CD14-positive monocyte (primary cell): ENCODE results near the gene SS18L1. TPM values are rescaled to one million over a fixed set of nuclear protein-coding genes. Genes with fewer than 3 reads are reported as not detected.

Source experiments
- DNase-seq, 3 donors: peaks; one replicate each; pipeline ENCODE4 v3.0.0-alpha.2; 2011 to 2022
- H2AFZ ChIP-seq: 2 replicates; pipeline ENCODE4 v1.6.0; 2012; ENCODE audit warnings: mild to moderate bottlenecking, low read depth, low read length, inconsistent platforms; ENCODE audit not compliant: insufficient read depth, poor library complexity, severe bottlenecking
- H3K27ac ChIP-seq, 2 donors: 1 replicate in 1 of 2; 2 replicates in 1 of 2; pipeline ENCODE4 v1.5.1; 2012 to 2013; ENCODE audit warnings: low read length in 2 of 2, control low read depth in 1 of 2, inconsistent platforms in 1 of 2, low read depth in 1 of 2, mild to moderate bottlenecking in 1 of 2
- H3K27me3 ChIP-seq, 2 donors: one replicate each; pipeline versions ENCODE4 v1.6.0 to v1.6.1; 2011 to 2013; ENCODE audit warnings: low read length in 2 of 2; ENCODE audit not compliant: control insufficient read depth in 2 of 2, insufficient read depth in 2 of 2
- H3K36me3 ChIP-seq, 2 donors: replicated peaks in 1 of 2; 1 replicate in 1 of 2; 2 replicates in 1 of 2; pipeline versions ENCODE4 v1.5.1 to v1.6.1; 2012 to 2013; ENCODE audit warnings: low read length in 2 of 2, control low read depth in 1 of 2, inconsistent platforms in 1 of 2, mild to moderate bottlenecking in 1 of 2; ENCODE audit not compliant: insufficient read depth in 2 of 2, control insufficient read depth in 1 of 2
- H3K4me1 ChIP-seq, 2 donors: 1 replicate in 1 of 2; 2 replicates in 1 of 2; pipeline versions ENCODE4 v1.5.1 to v1.6.1; 2012 to 2013; ENCODE audit warnings: low read length in 2 of 2, control low read depth in 1 of 2, inconsistent platforms in 1 of 2, mild to moderate bottlenecking in 1 of 2, moderate library complexity in 1 of 2; ENCODE audit not compliant: insufficient read depth in 2 of 2, control insufficient read depth in 1 of 2
- H3K4me2 ChIP-seq: replicated peaks from 2 replicates; pipeline ENCODE3; 2012; ENCODE audit warnings: low read length, moderate library complexity, mild to moderate bottlenecking; ENCODE audit not compliant: poor library complexity, severe bottlenecking; ENCODE audit errors: extremely low read depth
- H3K4me3 ChIP-seq, 3 experiments: fragments of 200-600 bp in 1 of 3; sonication (generic) in 1 of 3; replicated peaks in 1 of 3; 1 replicate in 2 of 3; 2 replicates in 1 of 3; pipeline ENCODE4 v1.5.1; 2011 to 2013; ENCODE audit warnings: low read length in 3 of 3, mild to moderate bottlenecking in 3 of 3, control low read depth in 2 of 3, low read depth in 2 of 3, inconsistent platforms in 1 of 3, moderate library complexity in 1 of 3
- H3K79me2 ChIP-seq: 2 replicates; pipeline ENCODE4 v1.6.0; 2012; ENCODE audit warnings: mild to moderate bottlenecking, control low read depth, inconsistent platforms, low read length, moderate library complexity; ENCODE audit not compliant: insufficient read depth
- H3K9ac ChIP-seq: 2 replicates; pipeline ENCODE4 v1.6.0; 2017; ENCODE audit warnings: low read length, mild to moderate bottlenecking; ENCODE audit not compliant: insufficient read depth, poor library complexity, severe bottlenecking
- H3K9me3 ChIP-seq, 2 donors: replicated peaks in 1 of 2; 1 replicate in 1 of 2; 2 replicates in 1 of 2; pipeline versions ENCODE4 v1.5.1 to v1.6.1; 2012 to 2013; ENCODE audit warnings: low read length in 2 of 2, control low read depth in 1 of 2; ENCODE audit not compliant: control insufficient read depth in 1 of 2, insufficient read depth in 1 of 2
- H4K20me1 ChIP-seq: 2 replicates; pipeline ENCODE4 v1.6.0; 2012; ENCODE audit warnings: mild to moderate bottlenecking, low read length, control low read depth, moderate library complexity; ENCODE audit not compliant: insufficient read depth
- H3K27ac Mint-ChIP-seq, 7 donors: one replicate each; pipeline ENCODE4 v1.8.0; 2020; ENCODE audit warnings: mild to moderate bottlenecking in 7 of 7, mixed read lengths in 7 of 7, moderate library complexity in 6 of 7, inconsistent platforms in 2 of 7
- H3K27me3 Mint-ChIP-seq, 3 donors: one replicate each; pipeline ENCODE4 v1.8.0; 2021 to 2022; ENCODE audit warnings: low read depth in 3 of 3, mild to moderate bottlenecking in 3 of 3, mixed read lengths in 3 of 3, moderate library complexity in 3 of 3, inconsistent platforms in 1 of 3
- H3K36me3 Mint-ChIP-seq, 2 donors: one replicate each; pipeline ENCODE4 v1.8.0; 2020; ENCODE audit warnings: mixed read lengths in 2 of 2, inconsistent platforms in 1 of 2, mild to moderate bottlenecking in 1 of 2
- H3K4me1 Mint-ChIP-seq: one replicate; pipeline ENCODE4 v1.8.0; 2020; ENCODE audit warnings: mild to moderate bottlenecking, mixed read lengths
- H3K4me3 Mint-ChIP-seq, 2 donors: one replicate each; pipeline ENCODE4 v1.8.0; 2020; ENCODE audit warnings: mild to moderate bottlenecking in 2 of 2, mixed read lengths in 2 of 2, moderate library complexity in 1 of 2
- H3K9me3 Mint-ChIP-seq, 7 donors: one replicate each; pipeline ENCODE4 v1.8.0; 2020 to 2022; ENCODE audit warnings: mixed read lengths in 7 of 7, mild to moderate bottlenecking in 6 of 7, moderate library complexity in 6 of 7, inconsistent platforms in 2 of 7
- WGBS: methylation state at CpG from one replicate; pipeline ENCODE4 v1.1.5; 2013; ENCODE audit warnings: missing lambda C conversion rate; ENCODE audit not compliant: insufficient coverage; 5-methylcytosine and 5-hydroxymethylcytosine counted together
- intact Hi-C, 2 donors: fragments of 100-400 bp; cut with micrococcal nuclease; formaldehyde crosslinking; loops; one replicate each; pipeline versions ENCODE4 v1.15.0 to v1.15.1; 2023
- polyA plus RNA-seq, 3 donors: library from polyadenylated mRNA; depleted of rRNA in 1 of 3; unstranded in 2 of 3; stranded (reverse) in 1 of 3; fragments of 300-500 nt in 2 of 3; fragments of >200 nt in 1 of 3; fragmentation: Illumina TruSeq in 2 of 3; gene quantifications; 1 replicate in 2 of 3; 2 replicates in 1 of 3; pipeline ENCODE4 v1.2.3, GENCODE V29; 2012 to 2021
- TF ChIP-seq, protein P1 (sequence below): fragments of 200-600 bp; IDR thresholded peaks from one replicate; pipeline ENCODE4 v1.8.0; 2022; ENCODE audit warnings: antibody characterized with exemption, mild to moderate bottlenecking

Gene SS18L1
- polyA plus RNA-seq, 3 donors = 0.75 to 16.5 (median 1.1) TPM

DNA sequence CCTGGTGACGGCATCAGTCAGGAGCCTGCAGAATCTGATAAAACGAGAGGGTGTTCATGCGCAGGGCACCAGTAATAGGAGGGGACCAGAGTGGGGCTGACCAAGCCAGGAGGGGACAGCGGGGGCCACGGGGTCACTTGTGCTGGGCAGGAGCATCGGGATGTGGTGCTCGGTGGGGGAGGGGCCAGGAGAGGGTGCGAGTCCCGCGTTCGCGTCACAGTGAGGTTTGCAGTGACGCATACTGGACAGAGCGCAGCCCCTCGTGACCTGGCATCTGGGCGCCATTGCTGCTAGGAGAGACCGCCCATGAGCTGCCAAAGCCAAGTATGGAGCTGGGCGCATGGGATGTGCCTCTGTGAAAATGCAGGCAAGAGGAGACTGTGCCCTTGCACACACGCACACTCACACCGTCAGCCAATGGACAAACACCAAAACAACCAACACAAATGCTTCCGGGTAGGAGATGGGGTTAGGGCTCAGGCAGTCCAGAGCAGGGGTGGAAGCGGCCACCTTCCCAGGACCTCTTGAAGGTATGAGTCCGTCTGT, 25.4 kb downstream of the SS18L1 start:
- no peaks in the 10 kb centered on the region for H4K20me1 ChIP-seq
- H3K4me3 ChIP-seq = no peak overlapping the region
- Mint-ChIP-seq H3K27me3 (no peaks in the 10 kb centered on the region), H3K36me3 (peaks cover 51 to 86% of the 10 kb centered on the region in 2 donors), H3K27ac (peak overlapping the region in 2 of 7 donors; percentile 16 to 36), H3K4me3 (no peak overlapping the region), H3K4me1 (no peaks in the 10 kb centered on the region), H3K9me3 (no peaks in the 10 kb centered on the region)
- peaks cover 31 to 63% of the 10 kb centered on the region in 2 donors for H3K36me3 ChIP-seq
- intact Hi-C loops = no loop called here
- no peak for DNase-seq
- H3K27me3 ChIP-seq = no peaks in the 10 kb centered on the region
- no peak overlapping the region for H3K4me2 ChIP-seq
- TF ChIP-seq, protein P1, sequence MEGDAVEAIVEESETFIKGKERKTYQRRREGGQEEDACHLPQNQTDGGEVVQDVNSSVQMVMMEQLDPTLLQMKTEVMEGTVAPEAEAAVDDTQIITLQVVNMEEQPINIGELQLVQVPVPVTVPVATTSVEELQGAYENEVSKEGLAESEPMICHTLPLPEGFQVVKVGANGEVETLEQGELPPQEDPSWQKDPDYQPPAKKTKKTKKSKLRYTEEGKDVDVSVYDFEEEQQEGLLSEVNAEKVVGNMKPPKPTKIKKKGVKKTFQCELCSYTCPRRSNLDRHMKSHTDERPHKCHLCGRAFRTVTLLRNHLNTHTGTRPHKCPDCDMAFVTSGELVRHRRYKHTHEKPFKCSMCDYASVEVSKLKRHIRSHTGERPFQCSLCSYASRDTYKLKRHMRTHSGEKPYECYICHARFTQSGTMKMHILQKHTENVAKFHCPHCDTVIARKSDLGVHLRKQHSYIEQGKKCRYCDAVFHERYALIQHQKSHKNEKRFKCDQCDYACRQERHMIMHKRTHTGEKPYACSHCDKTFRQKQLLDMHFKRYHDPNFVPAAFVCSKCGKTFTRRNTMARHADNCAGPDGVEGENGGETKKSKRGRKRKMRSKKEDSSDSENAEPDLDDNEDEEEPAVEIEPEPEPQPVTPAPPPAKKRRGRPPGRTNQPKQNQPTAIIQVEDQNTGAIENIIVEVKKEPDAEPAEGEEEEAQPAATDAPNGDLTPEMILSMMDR = no peak
- H3K9ac ChIP-seq = no peak overlapping the region
- no peaks in the 10 kb centered on the region for H3K9me3 ChIP-seq
- no peaks in the 10 kb centered on the region for H3K79me2 ChIP-seq
- H2AFZ ChIP-seq = no peak overlapping the region
- no peak overlapping the region for H3K27ac ChIP-seq
- no peaks in the 10 kb centered on the region for H3K4me1 ChIP-seq
- 94% methylated on average over 15 of the region's 23 CpGs for WGBS

GRCh38 chr20:62170536-62170935, 27.0 kb downstream of the SS18L1 start:
- no peak overlapping the region for H3K4me2 ChIP-seq
- H2AFZ ChIP-seq = no peak overlapping the region
- intact Hi-C loops = no loop called here
- H3K9me3 ChIP-seq = no peaks in the 10 kb centered on the region
- no peaks in the 10 kb centered on the region for H3K27me3 ChIP-seq
- no peaks in the 10 kb centered on the region for H4K20me1 ChIP-seq
- Mint-ChIP-seq H3K27ac (no peak overlapping the region), H3K9me3 (no peaks in the 10 kb centered on the region), H3K36me3 (peaks cover 49 to 86% of the 10 kb centered on the region in 2 donors), H3K4me3 (no peak overlapping the region), H3K4me1 (no peaks in the 10 kb centered on the region), H3K27me3 (peaks cover 0 to 2% (median 0%) of the 10 kb centered on the region in 3 donors)
- H3K27ac ChIP-seq = no peak overlapping the region
- H3K9ac ChIP-seq = no peak overlapping the region
- no peaks in the 10 kb centered on the region for H3K4me1 ChIP-seq
- TF ChIP-seq, protein P1 = no peak
- no peaks in the 10 kb centered on the region for H3K79me2 ChIP-seq
- no peak for DNase-seq
- 100% methylated on average over 2 of the region's 9 CpGs for WGBS
- H3K36me3 ChIP-seq = peaks cover 25 to 63% of the 10 kb centered on the region in 2 donors
- H3K4me3 ChIP-seq = no peak overlapping the region
